ENCODE results near the gene ABL1.
"Not testable (repeated sequence)": the region's sequence is repeated elsewhere in the genome, so short reads cannot be mapped to it uniquely, and the experiment has no call there.

ABL1 gene

GRCh38 chr9:130803116-130803515 is 31.9 kb upstream of the ABL1 start:
- DNase-seq; H3K4me3 ChIP-seq (ENCODE audit: insufficient read depth, low read depth, low read length, poor library complexity, severe bottlenecking); H3K27ac ChIP-seq (ENCODE audit: insufficient read depth, low read length, poor library complexity, severe bottlenecking); H3K9me3 ChIP-seq (ENCODE audit: control insufficient read depth, low read length); H3K4me1 ChIP-seq (ENCODE audit: control insufficient read depth, insufficient read depth, low read length, poor library complexity, severe bottlenecking); H3K36me3 ChIP-seq (ENCODE audit: control insufficient read depth, insufficient read depth, low read length); H3K27me3 ChIP-seq (replicated peaks; ENCODE audit: control insufficient read depth, insufficient read depth, low read length, poor library complexity, severe bottlenecking): not testable (repeated sequence)

DNA sequence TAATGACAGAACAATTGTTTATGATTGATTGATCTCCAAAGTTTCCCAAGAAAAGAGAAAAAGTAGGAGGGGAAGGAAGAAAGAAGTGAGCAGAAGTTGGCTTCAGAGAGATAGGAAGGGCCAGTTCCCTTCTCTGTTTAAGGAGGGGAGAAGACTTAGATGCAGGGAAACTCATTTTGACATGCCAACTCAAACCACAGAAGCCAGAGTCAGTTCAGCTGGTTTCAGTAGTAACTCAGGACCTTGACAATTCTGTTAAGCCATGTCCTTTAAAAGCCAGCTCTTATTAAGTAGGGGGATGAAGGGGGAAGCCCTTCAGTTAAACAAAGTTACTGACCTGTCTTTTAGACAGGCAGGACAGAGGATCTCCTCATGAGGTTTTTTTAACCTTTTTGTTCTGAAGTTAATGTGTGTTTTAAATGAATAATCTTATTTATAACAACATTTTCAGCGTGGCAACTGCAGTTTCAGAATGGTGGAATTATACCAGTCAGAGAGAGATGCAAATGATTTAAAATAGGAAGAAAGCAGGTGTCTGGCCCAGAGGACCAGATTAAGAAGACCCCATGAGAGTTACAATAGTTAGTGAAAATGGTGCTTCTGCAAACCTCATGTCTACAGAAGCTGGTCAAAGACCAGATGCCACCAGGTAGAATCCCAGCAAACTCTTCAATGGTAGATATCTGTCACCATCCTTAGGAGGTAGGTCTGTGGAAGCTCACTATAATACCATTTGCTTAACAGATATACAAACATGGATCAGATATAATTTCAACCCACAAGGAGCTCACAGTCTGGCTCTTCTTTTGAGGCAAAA is 29.3 kb upstream of the ABL1 start:
- DNase-seq: no peak
- no peak overlapping the region for H3K27ac ChIP-seq (ENCODE audit: insufficient read depth, low read length, poor library complexity, severe bottlenecking)

GRCh38 chr9:130806327-130806716 is 28.7 kb upstream of the ABL1 start:
- Histone ChIP-seq H3K9me3 (ENCODE audit: control insufficient read depth, low read length) (no peaks in the 10 kb centered on the region), H3K4me1 (ENCODE audit: control insufficient read depth, insufficient read depth, low read length, poor library complexity, severe bottlenecking) (no peaks in the 10 kb centered on the region), H3K36me3 (ENCODE audit: control insufficient read depth, insufficient read depth, low read length) (no peaks in the 10 kb centered on the region), H3K4me3 (ENCODE audit: insufficient read depth, low read depth, low read length, poor library complexity, severe bottlenecking) (no peak overlapping the region), H3K27ac (ENCODE audit: insufficient read depth, low read length, poor library complexity, severe bottlenecking) (no peak overlapping the region), H3K27me3 (replicated peaks; ENCODE audit: control insufficient read depth, insufficient read depth, low read length, poor library complexity, severe bottlenecking) (no peaks in the 10 kb centered on the region)
- no peak for DNase-seq

More for the DNA sequence above, 29.3 kb upstream of the ABL1 start:
- H3K4me3 ChIP-seq (ENCODE audit: insufficient read depth, low read depth, low read length, poor library complexity, severe bottlenecking): no peak overlapping the region
- H3K27me3 ChIP-seq (replicated peaks; ENCODE audit: control insufficient read depth, insufficient read depth, low read length, poor library complexity, severe bottlenecking): no peaks in the 10 kb centered on the region
- no peaks in the 10 kb centered on the region for H3K36me3 ChIP-seq (ENCODE audit: control insufficient read depth, insufficient read depth, low read length)
- H3K9me3 ChIP-seq (ENCODE audit: control insufficient read depth, low read length): no peaks in the 10 kb centered on the region
- no peaks in the 10 kb centered on the region for H3K4me1 ChIP-seq (ENCODE audit: control insufficient read depth, insufficient read depth, low read length, poor library complexity, severe bottlenecking)

GRCh38 chr9:130810609-130811136 is 24.4 kb upstream of the ABL1 start:
- Histone ChIP-seq H3K4me1 (ENCODE audit: control insufficient read depth, insufficient read depth, low read length, poor library complexity, severe bottlenecking) (no peaks in the 10 kb centered on the region), H3K36me3 (ENCODE audit: control insufficient read depth, insufficient read depth, low read length) (no peaks in the 10 kb centered on the region), H3K9me3 (ENCODE audit: control insufficient read depth, low read length) (no peaks in the 10 kb centered on the region), H3K27ac (ENCODE audit: insufficient read depth, low read length, poor library complexity, severe bottlenecking) (no peak overlapping the region), H3K4me3 (ENCODE audit: insufficient read depth, low read depth, low read length, poor library complexity, severe bottlenecking) (no peak overlapping the region), H3K27me3 (replicated peaks; ENCODE audit: control insufficient read depth, insufficient read depth, low read length, poor library complexity, severe bottlenecking) (no peaks in the 10 kb centered on the region)
- no peak for DNase-seq

DNA sequence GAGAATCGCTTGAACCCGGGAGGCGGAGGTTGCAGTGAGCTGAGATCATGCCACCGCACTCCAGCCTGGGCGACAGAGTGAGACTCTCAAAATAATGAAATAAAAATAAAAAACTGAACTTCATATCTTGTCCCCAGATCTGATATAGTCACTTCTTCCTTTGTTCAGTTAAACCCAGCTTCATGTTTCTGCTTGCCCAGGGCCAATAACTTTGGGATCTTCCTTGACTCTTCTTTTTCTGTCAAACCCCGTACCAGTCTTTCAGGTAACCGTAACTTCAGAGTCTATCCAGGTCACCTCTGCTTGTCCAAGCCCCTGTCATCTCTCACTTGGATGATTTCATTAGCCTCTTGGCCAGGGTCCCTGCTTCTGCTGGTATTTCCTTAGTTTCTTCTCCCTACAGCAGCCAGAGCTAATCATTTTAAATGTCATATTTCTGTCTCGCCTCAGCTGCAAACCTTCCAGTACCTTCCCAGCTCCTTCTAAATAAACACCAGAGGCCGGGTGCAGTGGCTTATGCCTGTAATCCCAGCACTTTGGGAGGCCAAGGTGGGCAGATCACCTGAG is 19.7 kb upstream of the ABL1 start:
- no peak overlapping the region for H3K27ac ChIP-seq (ENCODE audit: insufficient read depth, low read length, poor library complexity, severe bottlenecking)
- H3K4me3 ChIP-seq (ENCODE audit: insufficient read depth, low read depth, low read length, poor library complexity, severe bottlenecking): no peak overlapping the region
- H3K27me3 ChIP-seq (replicated peaks; ENCODE audit: control insufficient read depth, insufficient read depth, low read length, poor library complexity, severe bottlenecking): no peaks in the 10 kb centered on the region
- H3K4me1 ChIP-seq (ENCODE audit: control insufficient read depth, insufficient read depth, low read length, poor library complexity, severe bottlenecking): no peaks in the 10 kb centered on the region
- H3K36me3 ChIP-seq (ENCODE audit: control insufficient read depth, insufficient read depth, low read length): no peaks in the 10 kb centered on the region
- no peak for DNase-seq
- no peaks in the 10 kb centered on the region for H3K9me3 ChIP-seq (ENCODE audit: control insufficient read depth, low read length)

DNA sequence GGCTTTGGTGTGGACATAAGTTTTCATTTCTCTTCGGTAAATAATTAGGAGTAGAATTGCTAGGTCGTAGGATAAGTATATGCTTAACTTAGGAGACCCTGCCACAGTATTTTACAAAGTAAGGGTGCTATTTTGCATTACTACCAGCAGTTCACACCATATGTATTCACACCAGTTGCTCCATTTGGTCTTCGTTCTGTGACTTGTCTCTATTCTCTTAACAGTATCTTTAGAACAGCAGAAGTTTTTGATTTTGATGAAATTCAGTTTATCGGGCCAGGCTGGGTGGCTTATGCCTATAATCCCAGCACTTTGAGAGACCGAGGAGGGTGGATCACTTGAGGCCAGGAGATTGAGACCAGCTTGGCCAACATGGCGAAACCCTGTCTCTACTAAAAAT is 17.1 kb upstream of the ABL1 start:
- H3K27me3 ChIP-seq (replicated peaks; ENCODE audit: control insufficient read depth, insufficient read depth, low read length, poor library complexity, severe bottlenecking): no peaks in the 10 kb centered on the region
- H3K27ac ChIP-seq (ENCODE audit: insufficient read depth, low read length, poor library complexity, severe bottlenecking): no peak overlapping the region
- H3K36me3 ChIP-seq (ENCODE audit: control insufficient read depth, insufficient read depth, low read length): no peaks in the 10 kb centered on the region
- DNase-seq: no peak
- H3K4me1 ChIP-seq (ENCODE audit: control insufficient read depth, insufficient read depth, low read length, poor library complexity, severe bottlenecking): no peaks in the 10 kb centered on the region
- H3K4me3 ChIP-seq (ENCODE audit: insufficient read depth, low read depth, low read length, poor library complexity, severe bottlenecking): no peak overlapping the region
- H3K9me3 ChIP-seq (ENCODE audit: control insufficient read depth, low read length): no peaks in the 10 kb centered on the region

- DNase-seq: no peak
Measured at GRCh38 chr9:130820135-130820738, 14.8 kb upstream of the ABL1 start.

GRCh38 chr9:130823435-130823834 is 11.6 kb upstream of the ABL1 start:
- Histone ChIP-seq H3K27me3 (replicated peaks; ENCODE audit: control insufficient read depth, insufficient read depth, low read length, poor library complexity, severe bottlenecking) (no peaks in the 10 kb centered on the region), H3K27ac (ENCODE audit: insufficient read depth, low read length, poor library complexity, severe bottlenecking) (no peak overlapping the region), H3K4me3 (ENCODE audit: insufficient read depth, low read depth, low read length, poor library complexity, severe bottlenecking) (no peak overlapping the region), H3K9me3 (ENCODE audit: control insufficient read depth, low read length) (no peaks in the 10 kb centered on the region), H3K36me3 (ENCODE audit: control insufficient read depth, insufficient read depth, low read length) (no peaks in the 10 kb centered on the region), H3K4me1 (ENCODE audit: control insufficient read depth, insufficient read depth, low read length, poor library complexity, severe bottlenecking) (no peaks in the 10 kb centered on the region)
- DNase-seq: no peak

More at GRCh38 chr9:130820135-130820738, 14.8 kb upstream of the ABL1 start:
- Histone ChIP-seq H3K36me3 (ENCODE audit: control insufficient read depth, insufficient read depth, low read length) (no peaks in the 10 kb centered on the region), H3K27ac (ENCODE audit: insufficient read depth, low read length, poor library complexity, severe bottlenecking) (no peak overlapping the region), H3K27me3 (replicated peaks; ENCODE audit: control insufficient read depth, insufficient read depth, low read length, poor library complexity, severe bottlenecking) (no peaks in the 10 kb centered on the region), H3K4me3 (ENCODE audit: insufficient read depth, low read depth, low read length, poor library complexity, severe bottlenecking) (no peak overlapping the region), H3K4me1 (ENCODE audit: control insufficient read depth, insufficient read depth, low read length, poor library complexity, severe bottlenecking) (no peaks in the 10 kb centered on the region), H3K9me3 (ENCODE audit: control insufficient read depth, low read length) (no peaks in the 10 kb centered on the region)

- Histone ChIP-seq H3K27me3 (replicated peaks; ENCODE audit: control insufficient read depth, insufficient read depth, low read length, poor library complexity, severe bottlenecking) (no peaks in the 10 kb centered on the region), H3K27ac (ENCODE audit: insufficient read depth, low read length, poor library complexity, severe bottlenecking) (no peak overlapping the region), H3K36me3 (ENCODE audit: control insufficient read depth, insufficient read depth, low read length) (no peaks in the 10 kb centered on the region), H3K4me3 (ENCODE audit: insufficient read depth, low read depth, low read length, poor library complexity, severe bottlenecking) (no peak overlapping the region), H3K4me1 (ENCODE audit: control insufficient read depth, insufficient read depth, low read length, poor library complexity, severe bottlenecking) (no peaks in the 10 kb centered on the region), H3K9me3 (ENCODE audit: control insufficient read depth, low read length) (no peaks in the 10 kb centered on the region)
- no peak for DNase-seq
Measured at GRCh38 chr9:130824079-130824478, 11.0 kb upstream of the ABL1 start.

Data from effector memory CD4-positive, alpha-beta T cell (primary cell).